Measurements from ENCODE around the gene SLC25A20. TPM values are rescaled to one million over a fixed set of nuclear protein-coding genes. Genes with fewer than 3 reads are reported as not detected.

Gene SLC25A20
- polyA plus RNA-seq, 3 donors: 43.6 to 60.8 (median 56.1) TPM

- no peaks in the 10 kb centered on the region for H3K9me3 ChIP-seq (replicated peaks in 1 of 2; ENCODE audit: control insufficient read depth in 1 of 2, insufficient read depth in 1 of 2, low read length in 2 of 2)
- no peak for TF ChIP-seq CTCF (IDR thresholded peaks at IDR 0.05)
Measured at GRCh38 chr3:48879994-48880377, 18.7 kb downstream of the SLC25A20 start.

GRCh38 chr3:48879307-48879993, 19.2 kb downstream of the SLC25A20 start:
- H3K4me3 ChIP-seq (replicated peaks in 1 of 3; ENCODE audit: low read depth in 2 of 3, low read length in 3 of 3): no peak overlapping the region
- intact Hi-C loops (cut with micrococcal nuclease): no loop called here
- peak in 1 of 3 donors; percentile 9 for DNase-seq
- H4K20me1 ChIP-seq (ENCODE audit: insufficient read depth, low read length): peaks cover 25% of the 10 kb centered on the region
- H3K4me3 Mint-ChIP-seq: no peak overlapping the region
- H3K36me3 ChIP-seq (replicated peaks in 1 of 2; ENCODE audit: control insufficient read depth in 1 of 2, insufficient read depth in 2 of 2, low read length in 2 of 2): peaks cover 48 to 79% of the 10 kb centered on the region in 2 donors
- no peaks in the 10 kb centered on the region for H3K27me3 ChIP-seq (ENCODE audit: control insufficient read depth in 2 of 2, insufficient read depth in 2 of 2, low read length in 2 of 2)
- no peaks in the 10 kb centered on the region for H3K79me2 ChIP-seq (ENCODE audit: insufficient read depth, low read length)
- H2AFZ ChIP-seq (ENCODE audit: insufficient read depth, low read depth, low read length, poor library complexity, severe bottlenecking): no peak overlapping the region
- no peak overlapping the region for H3K4me2 ChIP-seq (replicated peaks; ENCODE audit: extremely low read depth, low read length, poor library complexity, severe bottlenecking)
- H3K9me3 ChIP-seq (replicated peaks in 1 of 2; ENCODE audit: control insufficient read depth in 1 of 2, insufficient read depth in 1 of 2, low read length in 2 of 2): no peaks in the 10 kb centered on the region
- peak overlapping the region in 1 of 2 donors; percentile 12 for H3K27ac ChIP-seq (ENCODE audit: low read depth in 1 of 2, low read length in 2 of 2)
- no peaks in the 10 kb centered on the region for H3K4me1 ChIP-seq (ENCODE audit: control insufficient read depth in 1 of 2, insufficient read depth in 2 of 2, low read length in 2 of 2)
- peak overlapping the region in 4 of 7 donors; percentile 21 to 56 (median 25) for H3K27ac Mint-ChIP-seq
- peaks cover 10% of the 10 kb centered on the region for H3K4me1 Mint-ChIP-seq
- 63% methylated on average over 4 of the region's 6 CpGs for WGBS (ENCODE audit: insufficient coverage)
- H3K27me3 Mint-ChIP-seq (ENCODE audit: low read depth in 3 of 3): peaks cover 0 to 1% (median 0%) of the 10 kb centered on the region in 3 donors
- no peak overlapping the region for H3K9ac ChIP-seq (ENCODE audit: insufficient read depth, low read length, poor library complexity, severe bottlenecking)
- H3K9me3 Mint-ChIP-seq: no peaks in the 10 kb centered on the region
- TF ChIP-seq CTCF (IDR thresholded peaks at IDR 0.05): no peak
- peaks cover 42 to 88% of the 10 kb centered on the region in 2 donors for H3K36me3 Mint-ChIP-seq

More at GRCh38 chr3:48879994-48880377, 18.7 kb downstream of the SLC25A20 start:
- Histone ChIP-seq H3K4me3 (replicated peaks in 1 of 3; ENCODE audit: low read depth in 2 of 3, low read length in 3 of 3) (no peak overlapping the region), H3K4me1 (ENCODE audit: control insufficient read depth in 1 of 2, insufficient read depth in 2 of 2, low read length in 2 of 2) (no peaks in the 10 kb centered on the region), H3K27ac (ENCODE audit: low read depth in 1 of 2, low read length in 2 of 2) (peak overlapping the region in 1 of 2 donors; percentile 12), H3K36me3 (replicated peaks in 1 of 2; ENCODE audit: control insufficient read depth in 1 of 2, insufficient read depth in 2 of 2, low read length in 2 of 2) (peaks cover 51 to 81% of the 10 kb centered on the region in 2 donors), H3K4me2 (replicated peaks; ENCODE audit: extremely low read depth, low read length, poor library complexity, severe bottlenecking) (no peak overlapping the region), H3K9ac (ENCODE audit: insufficient read depth, low read length, poor library complexity, severe bottlenecking) (no peak overlapping the region), H3K27me3 (ENCODE audit: control insufficient read depth in 2 of 2, insufficient read depth in 2 of 2, low read length in 2 of 2) (no peaks in the 10 kb centered on the region), H3K79me2 (ENCODE audit: insufficient read depth, low read length) (no peaks in the 10 kb centered on the region), H2AFZ (ENCODE audit: insufficient read depth, low read depth, low read length, poor library complexity, severe bottlenecking) (no peak overlapping the region), H4K20me1 (ENCODE audit: insufficient read depth, low read length) (peaks cover 27% of the 10 kb centered on the region)
- Mint-ChIP-seq H3K27me3 (ENCODE audit: low read depth in 3 of 3) (peaks cover 0 to 1% (median 1%) of the 10 kb centered on the region in 3 donors), H3K27ac (peak overlapping the region in 4 of 7 donors; percentile 42 to 60 (median 58)), H3K4me3 (no peak overlapping the region), H3K9me3 (no peaks in the 10 kb centered on the region), H3K36me3 (peaks cover 46 to 89% of the 10 kb centered on the region in 2 donors), H3K4me1 (peaks cover 10% of the 10 kb centered on the region)
- DNase-seq: no peak
- 81% methylated on average over 2 of the region's 6 CpGs for WGBS (ENCODE audit: insufficient coverage)
- intact Hi-C loops (cut with micrococcal nuclease): no loop called here

All from CD14-positive monocyte (primary cell).